Pons (tissue), 1 donor: Measurements from ENCODE around the gene SMIM41.
A peak's percentile ranks its signal among the peaks of the same experiment; 100 is the strongest.
"Not testable (repeated sequence)": the region's sequence is repeated elsewhere in the genome, so short reads cannot be mapped to it uniquely, and the experiment has no call there.

ENCODE experiments used
- DNase-seq: peaks from one replicate; pipeline ENCODE4 v3.0.0-alpha.2; 2016; ENCODE audit warnings: low spot score

Gene SMIM41

GRCh38 chr12:52085682-52086180 lies 6.2 kb downstream of the SMIM41 start:
- no peak for DNase-seq

GRCh38 chr12:52086366-52086765 lies 6.9 kb downstream of the SMIM41 start:
- DNase-seq = no peak

- DNase-seq = no peak
These were observed 7.7 kb downstream of the SMIM41 start for GRCh38 chr12:52086944-52087835.

GRCh38 chr12:52087961-52088820 lies 8.7 kb downstream of the SMIM41 start:
- DNase-seq = no peak

- DNase-seq = no peak
These were observed 10.0 kb downstream of the SMIM41 start for GRCh38 chr12:52089491-52089890.

GRCh38 chr12:52090291-52090690 lies 10.8 kb downstream of the SMIM41 start:
- DNase-seq = no peak

GRCh38 chr12:52091061-52091460 lies 11.6 kb downstream of the SMIM41 start:
- no peak for DNase-seq

GRCh38 chr12:52091869-52092268 lies 12.4 kb downstream of the SMIM41 start:
- DNase-seq = no peak

- no peak for DNase-seq
These were observed 13.8 kb downstream of the SMIM41 start for GRCh38 chr12:52093346-52093745.

GRCh38 chr12:52096332-52097044 lies 17.0 kb downstream of the SMIM41 start:
- DNase-seq = no peak

- no peak for DNase-seq
These were observed 17.7 kb downstream of the SMIM41 start for GRCh38 chr12:52097045-52097666.

- DNase-seq = not testable (repeated sequence)
These were observed 25.1 kb downstream of the SMIM41 start for GRCh38 chr12:52104431-52105089.

GRCh38 chr12:52116222-52117125 lies 37.0 kb downstream of the SMIM41 start:
- not testable (repeated sequence) for DNase-seq

- DNase-seq = not testable (repeated sequence)
These were observed 38.4 kb downstream of the SMIM41 start for GRCh38 chr12:52117806-52118475.

- no peak for DNase-seq
These were observed 40.1 kb downstream of the SMIM41 start for GRCh38 chr12:52119398-52120254.

- DNase-seq = no peak
These were observed 41.7 kb downstream of the SMIM41 start for GRCh38 chr12:52120951-52121823.

GRCh38 chr12:52121824-52122539 lies 42.5 kb downstream of the SMIM41 start:
- peak; percentile 28 for DNase-seq
